Astrocyte (in vitro differentiated cells and primary cell): ENCODE results near the gene WDR6. TPM values are rescaled to one million over a fixed set of nuclear protein-coding genes. Genes with fewer than 3 reads are reported as not detected.

ENCODE experiments used
- DNase-seq: peaks from one replicate; pipeline ENCODE4 v3.0.0-alpha.2; 2010; ENCODE audit warnings: low read depth
- FAIRE-seq: peaks from 2 replicates; lab custom pipeline; 2011; peaks lifted over from hg19 to GRCh38; lab: Jason Lieb, UNC
- H2AFZ ChIP-seq: 2 replicates; pipeline ENCODE4 v1.6.0; 2012; ENCODE audit warnings: low read depth, low read length, inconsistent platforms
- H3K27ac ChIP-seq: 2 replicates; pipeline ENCODE4 v1.5.1; 2011; ENCODE audit warnings: low read depth, low read length, inconsistent platforms
- H3K27me3 ChIP-seq: 2 replicates; pipeline ENCODE4 v1.6.0; 2011; ENCODE audit warnings: low read length, inconsistent platforms; ENCODE audit not compliant: insufficient read depth
- H3K36me3 ChIP-seq: 2 replicates; pipeline ENCODE4 v1.5.1; 2011; ENCODE audit warnings: low read length, inconsistent platforms; ENCODE audit not compliant: insufficient read depth
- H3K4me1 ChIP-seq: 2 replicates; pipeline ENCODE4 v1.5.1; 2011; ENCODE audit warnings: low read length, inconsistent platforms; ENCODE audit not compliant: insufficient read depth
- H3K4me2 ChIP-seq: 2 replicates; pipeline ENCODE4 v1.6.0; 2012; ENCODE audit warnings: low read length, inconsistent platforms
- H3K4me3 ChIP-seq: 2 replicates; pipeline ENCODE4 v1.5.1; 2011; ENCODE audit warnings: low read depth, mild to moderate bottlenecking, low read length, inconsistent platforms; ENCODE audit not compliant: insufficient read depth
- H3K79me2 ChIP-seq: 2 replicates; pipeline ENCODE4 v1.6.0; 2012; ENCODE audit warnings: mild to moderate bottlenecking, low read length, inconsistent platforms; ENCODE audit not compliant: insufficient read depth
- H3K9ac ChIP-seq: 2 replicates; pipeline ENCODE4 v1.6.0; 2012; ENCODE audit warnings: mild to moderate bottlenecking, low read length, inconsistent platforms
- H3K9me3 ChIP-seq: 2 replicates; pipeline ENCODE4 v1.5.1; 2012; ENCODE audit warnings: low read depth, mild to moderate bottlenecking, low read length, inconsistent platforms; ENCODE audit not compliant: insufficient read depth
- H4K20me1 ChIP-seq: 2 replicates; pipeline ENCODE4 v1.6.0; 2012; ENCODE audit warnings: low read length, inconsistent platforms; ENCODE audit not compliant: insufficient read depth
- H3K27ac Mint-ChIP-seq: one replicate; pipeline ENCODE4 v1.8.0; 2021; ENCODE audit warnings: mild to moderate bottlenecking, mixed read lengths; ENCODE audit not compliant: unreplicated experiment
- H3K27me3 Mint-ChIP-seq: one replicate; pipeline ENCODE4 v1.8.0; 2021; ENCODE audit warnings: low read depth, mixed read lengths; ENCODE audit not compliant: unreplicated experiment
- H3K36me3 Mint-ChIP-seq: one replicate; pipeline ENCODE4 v1.8.0; 2021; ENCODE audit warnings: low read depth, mixed read lengths; ENCODE audit not compliant: unreplicated experiment
- H3K4me1 Mint-ChIP-seq: one replicate; pipeline ENCODE4 v1.8.0; 2021; ENCODE audit warnings: low read depth, mixed read lengths; ENCODE audit not compliant: unreplicated experiment
- H3K4me3 Mint-ChIP-seq: one replicate; pipeline ENCODE4 v1.8.0; 2021; ENCODE audit warnings: mild to moderate bottlenecking, moderate library complexity, mixed read lengths; ENCODE audit not compliant: unreplicated experiment
- H3K9me3 Mint-ChIP-seq: one replicate; pipeline ENCODE4 v1.8.0; 2021; ENCODE audit warnings: mild to moderate bottlenecking, mixed read lengths; ENCODE audit not compliant: unreplicated experiment
- EZH2 ChIP-seq: IDR thresholded peaks from 2 replicates; pipeline ENCODE4 v1.6.1; 2012; ENCODE audit warnings: mild to moderate bottlenecking, low read length, inconsistent platforms; ENCODE audit not compliant: insufficient read depth
- total RNA-seq: library from RNA; stranded (reverse); gene quantifications from 2 replicates; pipeline ENCODE4 v1.2.1, GENCODE V29; 2021
- TF ChIP-seq, protein P1 (sequence below): IDR thresholded peaks from 2 replicates; pipeline ENCODE4 v1.5.1; 2011; ENCODE audit warnings: low read depth, mild to moderate bottlenecking, inconsistent platforms, low read length, moderate library complexity; ENCODE audit not compliant: insufficient read depth

Gene WDR6
- total RNA-seq, 1 donor from 2014 or later = 130 TPM

DNA sequence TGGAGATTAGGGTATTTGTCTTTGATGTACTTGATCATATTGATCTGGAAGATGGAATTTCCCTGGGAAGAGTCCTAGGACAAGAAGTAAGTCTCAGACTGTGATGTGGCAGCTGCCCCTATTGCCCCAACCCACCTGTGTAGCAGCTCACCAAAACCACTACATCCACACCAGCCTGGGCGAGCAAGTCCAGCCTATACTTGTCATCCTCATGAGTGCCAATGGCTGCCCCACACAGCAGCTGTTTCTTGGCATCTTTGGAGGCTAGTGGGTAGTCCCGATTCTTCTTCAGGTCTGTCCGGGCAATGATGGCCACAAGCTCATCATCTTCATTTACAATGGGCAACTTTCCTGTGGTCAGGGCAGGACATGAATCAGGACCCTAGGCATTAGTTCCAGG lies 19.3 kb downstream of the WDR6 start:
- H3K9me3 ChIP-seq = no peaks in the 10 kb centered on the region
- no peak for TF ChIP-seq EZH2
- TF ChIP-seq, protein P1, sequence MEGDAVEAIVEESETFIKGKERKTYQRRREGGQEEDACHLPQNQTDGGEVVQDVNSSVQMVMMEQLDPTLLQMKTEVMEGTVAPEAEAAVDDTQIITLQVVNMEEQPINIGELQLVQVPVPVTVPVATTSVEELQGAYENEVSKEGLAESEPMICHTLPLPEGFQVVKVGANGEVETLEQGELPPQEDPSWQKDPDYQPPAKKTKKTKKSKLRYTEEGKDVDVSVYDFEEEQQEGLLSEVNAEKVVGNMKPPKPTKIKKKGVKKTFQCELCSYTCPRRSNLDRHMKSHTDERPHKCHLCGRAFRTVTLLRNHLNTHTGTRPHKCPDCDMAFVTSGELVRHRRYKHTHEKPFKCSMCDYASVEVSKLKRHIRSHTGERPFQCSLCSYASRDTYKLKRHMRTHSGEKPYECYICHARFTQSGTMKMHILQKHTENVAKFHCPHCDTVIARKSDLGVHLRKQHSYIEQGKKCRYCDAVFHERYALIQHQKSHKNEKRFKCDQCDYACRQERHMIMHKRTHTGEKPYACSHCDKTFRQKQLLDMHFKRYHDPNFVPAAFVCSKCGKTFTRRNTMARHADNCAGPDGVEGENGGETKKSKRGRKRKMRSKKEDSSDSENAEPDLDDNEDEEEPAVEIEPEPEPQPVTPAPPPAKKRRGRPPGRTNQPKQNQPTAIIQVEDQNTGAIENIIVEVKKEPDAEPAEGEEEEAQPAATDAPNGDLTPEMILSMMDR = no peak
- no peak overlapping the region for H3K27ac ChIP-seq
- peaks cover 71% of the 10 kb centered on the region for H3K79me2 ChIP-seq
- peaks cover 2% of the 10 kb centered on the region for H3K9me3 Mint-ChIP-seq
- FAIRE-seq = no peak
- H3K4me3 Mint-ChIP-seq = peak overlapping the region; percentile 74
- no peaks in the 10 kb centered on the region for H3K27me3 Mint-ChIP-seq
- H3K36me3 Mint-ChIP-seq = peaks cover 23% of the 10 kb centered on the region
- H3K27me3 ChIP-seq = no peaks in the 10 kb centered on the region
- H2AFZ ChIP-seq = no peak overlapping the region
- peaks cover 22% of the 10 kb centered on the region for H3K4me1 ChIP-seq
- H3K36me3 ChIP-seq = peaks cover 43% of the 10 kb centered on the region
- peak overlapping the region; percentile 92 for H3K4me2 ChIP-seq
- H3K9ac ChIP-seq = no peak overlapping the region
- H4K20me1 ChIP-seq = peaks cover 61% of the 10 kb centered on the region
- H3K27ac Mint-ChIP-seq = peak overlapping the region; percentile 34
- peaks cover 22% of the 10 kb centered on the region for H3K4me1 Mint-ChIP-seq
- no peak for DNase-seq
- no peak overlapping the region for H3K4me3 ChIP-seq

DNA sequence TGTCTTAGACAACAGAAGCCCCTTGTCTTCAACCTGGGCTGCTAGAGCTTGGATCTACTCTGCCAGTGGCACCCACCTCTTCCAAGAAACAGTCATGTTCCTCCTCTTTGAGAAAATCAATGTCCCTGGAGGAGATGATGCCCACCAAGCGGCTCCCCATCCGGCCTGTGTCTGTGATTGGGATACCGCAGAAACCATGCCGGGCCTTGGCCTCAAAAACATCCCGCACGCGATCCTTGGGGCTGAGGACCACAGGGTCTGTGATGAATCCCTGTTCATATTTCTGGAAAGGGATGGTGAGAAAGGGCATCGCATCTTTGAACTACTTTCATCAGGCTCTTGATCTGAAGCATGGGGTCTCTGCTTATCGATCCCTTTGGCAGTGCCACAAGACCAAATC lies 20.4 kb downstream of the WDR6 start:
- Histone ChIP-seq H3K27me3 (no peaks in the 10 kb centered on the region), H3K79me2 (peaks cover 65% of the 10 kb centered on the region), H3K9ac (no peak overlapping the region), H2AFZ (no peak overlapping the region), H3K36me3 (peaks cover 54% of the 10 kb centered on the region), H3K4me3 (no peak overlapping the region), H3K4me2 (peak overlapping the region; percentile 92), H4K20me1 (peaks cover 58% of the 10 kb centered on the region), H3K9me3 (no peaks in the 10 kb centered on the region), H3K4me1 (peaks cover 22% of the 10 kb centered on the region), H3K27ac (no peak overlapping the region)
- Mint-ChIP-seq H3K9me3 (peaks cover 2% of the 10 kb centered on the region), H3K27me3 (no peaks in the 10 kb centered on the region), H3K36me3 (peaks cover 31% of the 10 kb centered on the region), H3K4me1 (peaks cover 30% of the 10 kb centered on the region), H3K27ac (peak overlapping the region; percentile 50), H3K4me3 (peak overlapping the region; percentile 90)
- DNase-seq = no peak
- FAIRE-seq = no peak
- no peak for TF ChIP-seq EZH2
- TF ChIP-seq, protein P1 = no peak

DNA sequence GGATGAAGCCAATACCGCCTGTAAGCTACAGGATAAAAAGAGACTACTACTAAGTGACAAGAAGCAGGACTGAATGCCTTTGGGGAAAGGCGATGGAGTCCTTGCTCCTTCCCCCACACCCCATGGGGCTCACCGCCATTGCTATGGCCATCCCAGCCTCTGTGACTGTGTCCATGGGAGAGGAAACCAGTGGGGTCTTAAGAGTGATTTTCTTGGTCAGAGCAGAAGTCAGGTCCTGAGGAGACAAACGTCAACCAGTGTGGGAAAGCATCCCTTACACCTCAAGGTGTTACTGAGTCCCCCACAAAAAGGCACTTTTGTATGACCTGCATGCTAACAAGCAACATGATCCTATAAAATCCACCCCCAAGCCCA lies 21.1 kb downstream of the WDR6 start:
- no peak for DNase-seq
- peak overlapping the region; percentile 91 for H3K27ac Mint-ChIP-seq
- TF ChIP-seq EZH2 = no peak
- TF ChIP-seq, protein P1 = no peak
- Histone ChIP-seq H3K4me3 (peak overlapping the region; percentile 72), H3K9ac (peak overlapping the region; percentile 91), H3K27me3 (no peaks in the 10 kb centered on the region), H2AFZ (no peak overlapping the region), H3K4me1 (peaks cover 19% of the 10 kb centered on the region), H4K20me1 (peaks cover 56% of the 10 kb centered on the region), H3K27ac (no peak overlapping the region), H3K79me2 (peaks cover 59% of the 10 kb centered on the region), H3K9me3 (no peaks in the 10 kb centered on the region), H3K4me2 (peak overlapping the region; percentile 92), H3K36me3 (peaks cover 59% of the 10 kb centered on the region)
- H3K4me1 Mint-ChIP-seq = peaks cover 31% of the 10 kb centered on the region
- H3K4me3 Mint-ChIP-seq = peak overlapping the region; percentile 90
- no peak for FAIRE-seq
- H3K9me3 Mint-ChIP-seq = peaks cover 2% of the 10 kb centered on the region
- H3K27me3 Mint-ChIP-seq = no peaks in the 10 kb centered on the region
- H3K36me3 Mint-ChIP-seq = peaks cover 31% of the 10 kb centered on the region
